MM.1S (cell line): ENCODE data around the gene HNRNPLL.

Experiments used
- EZH2 ChIP-seq: fragments of 300-600 bp; sonication (generic); optimal IDR thresholded peaks from 2 replicates; pipeline ENCODE3; 2017; ENCODE audit warnings: low read depth, mild to moderate bottlenecking, antibody characterized with exemption, low read length, mixed read lengths
- EZH2phosphoT487 ChIP-seq: fragments of 300-600 bp; sonication (generic); IDR thresholded peaks from 2 replicates; pipeline ENCODE4 v1.6.1; 2018; ENCODE audit warnings: antibody characterized with exemption, low read length
- TF ChIP-seq, protein P1 (sequence below): fragments of 300-600 bp; sonication (generic); IDR thresholded peaks from 2 replicates; pipeline ENCODE4 v1.5.1; 2016; ENCODE audit warnings: antibody characterized with exemption, low read length, mixed read lengths

DNA sequence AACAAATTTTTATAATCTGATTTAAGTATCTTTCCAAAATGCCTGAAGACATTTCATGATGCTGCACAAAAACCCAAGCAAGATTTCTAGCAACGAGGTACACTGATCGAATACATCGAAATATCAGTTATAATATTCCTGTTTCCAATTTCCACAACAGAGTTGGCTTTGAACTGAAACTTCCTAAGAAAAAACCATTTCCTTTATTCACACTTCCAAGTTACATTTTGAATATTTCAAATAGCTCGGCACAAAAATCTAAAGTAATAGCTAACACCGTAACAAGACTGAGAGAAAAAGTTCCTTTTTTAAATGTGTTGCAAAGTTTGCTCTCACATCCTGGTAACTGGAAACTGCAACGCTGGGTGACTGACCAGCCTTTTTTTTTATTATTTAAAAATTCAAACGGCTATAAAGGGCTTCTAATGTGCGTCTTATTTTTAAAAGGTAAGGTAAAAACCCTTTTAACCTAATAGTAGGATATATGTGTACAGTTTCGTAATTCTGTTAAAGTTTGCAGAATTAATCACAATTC lies 1.7 kb downstream of the HNRNPLL start:
- TF ChIP-seq, protein P1, sequence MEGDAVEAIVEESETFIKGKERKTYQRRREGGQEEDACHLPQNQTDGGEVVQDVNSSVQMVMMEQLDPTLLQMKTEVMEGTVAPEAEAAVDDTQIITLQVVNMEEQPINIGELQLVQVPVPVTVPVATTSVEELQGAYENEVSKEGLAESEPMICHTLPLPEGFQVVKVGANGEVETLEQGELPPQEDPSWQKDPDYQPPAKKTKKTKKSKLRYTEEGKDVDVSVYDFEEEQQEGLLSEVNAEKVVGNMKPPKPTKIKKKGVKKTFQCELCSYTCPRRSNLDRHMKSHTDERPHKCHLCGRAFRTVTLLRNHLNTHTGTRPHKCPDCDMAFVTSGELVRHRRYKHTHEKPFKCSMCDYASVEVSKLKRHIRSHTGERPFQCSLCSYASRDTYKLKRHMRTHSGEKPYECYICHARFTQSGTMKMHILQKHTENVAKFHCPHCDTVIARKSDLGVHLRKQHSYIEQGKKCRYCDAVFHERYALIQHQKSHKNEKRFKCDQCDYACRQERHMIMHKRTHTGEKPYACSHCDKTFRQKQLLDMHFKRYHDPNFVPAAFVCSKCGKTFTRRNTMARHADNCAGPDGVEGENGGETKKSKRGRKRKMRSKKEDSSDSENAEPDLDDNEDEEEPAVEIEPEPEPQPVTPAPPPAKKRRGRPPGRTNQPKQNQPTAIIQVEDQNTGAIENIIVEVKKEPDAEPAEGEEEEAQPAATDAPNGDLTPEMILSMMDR: no peak
- TF ChIP-seq EZH2phosphoT487 (no peak), EZH2 (no peak)
